Lower leg skin (tissue), 3 donors: ENCODE measurements around the gene RNASEH1.

Experiments used
- CTCF ChIP-seq, 3 donors: fragments of 450-650 bp; IDR thresholded peaks; one replicate each; pipeline ENCODE4 v1.5.1; 2016; ENCODE audit warnings: antibody characterized with exemption in 3 of 3, mild to moderate bottlenecking in 3 of 3, moderate library complexity in 2 of 3
- POLR2A ChIP-seq, 2 donors: fragments of 450-650 bp; IDR thresholded peaks; one replicate each; pipeline ENCODE4 v1.6.1; 2016 to 2017; ENCODE audit warnings: antibody characterized with exemption in 2 of 2, mild to moderate bottlenecking in 1 of 2, moderate library complexity in 1 of 2

- TF ChIP-seq POLR2A (IDR thresholded peaks at IDR 0.05) = no peak
- TF ChIP-seq CTCF (IDR thresholded peaks at IDR 0.05) = no peak
Measured at GRCh38 chr2:3601561-3602271, 43.6 kb upstream of the RNASEH1 start.
